Neural progenitor cell (in vitro differentiated cells): ENCODE measurements around the gene ADGRF5. TPM values are rescaled to one million over a fixed set of nuclear protein-coding genes. Genes with fewer than 3 reads are reported as not detected.

Source experiments
- DNase-seq: peaks from one replicate; pipeline ENCODE4 v3.0.0-alpha.2; 2016; ENCODE audit warnings: low spot score
- H2AFZ ChIP-seq: fragments of 200-600 bp; sonication (generic); replicated peaks from 2 replicates; pipeline ENCODE4 v1.6.1; 2016; ENCODE audit warnings: antibody characterized with exemption
- H3F3A ChIP-seq: fragments of 200-600 bp; sonication (generic); 2 replicates; pipeline ENCODE4 v1.6.1; 2016; ENCODE audit warnings: antibody characterized with exemption, low read depth
- H3K27ac ChIP-seq: fragments of 200-600 bp; sonication (generic); 2 replicates; pipeline ENCODE4 v1.5.1; 2016; ENCODE audit warnings: mild to moderate bottlenecking
- H3K27me3 ChIP-seq: fragments of 200-600 bp; sonication (generic); 2 replicates; pipeline ENCODE4 v1.6.1; 2016; ENCODE audit warnings: mild to moderate bottlenecking, moderate library complexity
- H3K36me3 ChIP-seq: fragments of 200-600 bp; sonication (generic); 2 replicates; pipeline ENCODE4 v1.5.1; 2016
- H3K4me1 ChIP-seq: fragments of 200-600 bp; sonication (generic); 2 replicates; pipeline ENCODE4 v1.6.1; 2016; ENCODE audit warnings: mixed run types
- H3K4me2 ChIP-seq: fragments of 200-600 bp; sonication (generic); 2 replicates; pipeline ENCODE4 v1.6.1; 2016
- H3K4me3 ChIP-seq: fragments of 200-600 bp; sonication (generic); 2 replicates; pipeline ENCODE4 v1.5.1; 2016
- H3K79me2 ChIP-seq: fragments of 200-600 bp; sonication (generic); 2 replicates; pipeline ENCODE4 v1.6.1; 2016; ENCODE audit warnings: low read depth
- H3K9ac ChIP-seq: fragments of 200-600 bp; sonication (generic); 2 replicates; pipeline ENCODE4 v1.6.1; 2016
- H3K9me3 ChIP-seq: fragments of 200-600 bp; sonication (generic); 2 replicates; pipeline ENCODE4 v1.5.1; 2016; ENCODE audit warnings: low read depth
- H4K20me1 ChIP-seq: fragments of 200-600 bp; sonication (generic); 2 replicates; pipeline ENCODE4 v1.6.1; 2016; ENCODE audit warnings: low read depth
- H3K27ac Mint-ChIP-seq: 3 replicates; pipeline ENCODE4 v1.8.0; 2021; ENCODE audit warnings: mixed read lengths
- H3K27me3 Mint-ChIP-seq: 2 replicates; pipeline ENCODE4 v1.8.0; 2022; ENCODE audit warnings: low read depth, mild to moderate bottlenecking, inconsistent platforms, moderate library complexity, mixed read lengths; ENCODE audit not compliant: insufficient read depth
- H3K36me3 Mint-ChIP-seq: 3 replicates; pipeline ENCODE4 v1.8.0; 2021; ENCODE audit warnings: mixed read lengths
- H3K4me1 Mint-ChIP-seq: 3 replicates; pipeline ENCODE4 v1.8.0; 2021; ENCODE audit warnings: mixed read lengths
- H3K4me3 Mint-ChIP-seq: 3 replicates; pipeline ENCODE4 v1.8.0; 2021; ENCODE audit warnings: mild to moderate bottlenecking, moderate library complexity, mixed read lengths
- H3K9me3 Mint-ChIP-seq: 3 replicates; pipeline ENCODE4 v1.8.0; 2020; ENCODE audit warnings: mixed read lengths
- CTCF ChIP-seq: fragments of 200-600 bp; sonication (generic); IDR thresholded peaks from 2 replicates; pipeline ENCODE4 v1.5.1; 2017; ENCODE audit warnings: antibody characterized with exemption, mild to moderate bottlenecking
- EZH2 ChIP-seq: fragments of 200-600 bp; sonication (generic); IDR thresholded peaks from 2 replicates; pipeline ENCODE4 v1.6.1; 2017; ENCODE audit warnings: antibody characterized with exemption, mild to moderate bottlenecking, moderate library complexity
- EZH2phosphoT487 ChIP-seq: fragments of 200-600 bp; sonication (generic); IDR thresholded peaks from 2 replicates; pipeline ENCODE4 v1.6.1; 2017; ENCODE audit warnings: antibody characterized with exemption
- total RNA-seq: library from RNA; depleted of rRNA; stranded (reverse); fragments of >200 nt; gene quantifications from 2 replicates; pipeline ENCODE4 v1.2.3, GENCODE V29; 2015; ENCODE audit warnings: low replicate concordance

The ADGRF5 gene
- total RNA-seq, 1 donor from 2014 or later = not detected

GRCh38 chr6:46964716-46965519 lies 43.2 kb upstream of the ADGRF5 start:
- Mint-ChIP-seq H3K36me3 (no peaks in the 10 kb centered on the region), H3K27me3 (peaks cover 2% of the 10 kb centered on the region), H3K4me1 (no peaks in the 10 kb centered on the region), H3K27ac (no peak overlapping the region), H3K4me3 (no peak overlapping the region), H3K9me3 (no peaks in the 10 kb centered on the region)
- Histone ChIP-seq H4K20me1 (no peaks in the 10 kb centered on the region), H3K4me2 (no peak overlapping the region), H3K79me2 (no peaks in the 10 kb centered on the region), H3K4me1 (no peaks in the 10 kb centered on the region), H2AFZ (no peak overlapping the region), H3K27ac (no peak overlapping the region), H3F3A (no peaks in the 10 kb centered on the region), H3K9ac (no peak overlapping the region), H3K27me3 (no peaks in the 10 kb centered on the region), H3K9me3 (no peaks in the 10 kb centered on the region), H3K36me3 (no peaks in the 10 kb centered on the region), H3K4me3 (no peak overlapping the region)
- no peak for DNase-seq
- TF ChIP-seq EZH2phosphoT487 (no peak), EZH2 (no peak), CTCF (no peak)

GRCh38 chr6:46963626-46964025 lies 41.9 kb upstream of the ADGRF5 start:
- H3K27ac Mint-ChIP-seq = no peak overlapping the region
- TF ChIP-seq EZH2phosphoT487 (no peak), CTCF (no peak), EZH2 (no peak)
- Histone ChIP-seq H3K4me3 (no peak overlapping the region), H3F3A (no peaks in the 10 kb centered on the region), H3K4me1 (no peaks in the 10 kb centered on the region), H3K36me3 (no peaks in the 10 kb centered on the region), H3K27me3 (no peaks in the 10 kb centered on the region), H3K9me3 (no peaks in the 10 kb centered on the region), H2AFZ (no peak overlapping the region), H3K9ac (no peak overlapping the region), H3K27ac (no peak overlapping the region), H3K79me2 (no peaks in the 10 kb centered on the region), H3K4me2 (no peak overlapping the region), H4K20me1 (no peaks in the 10 kb centered on the region)
- no peaks in the 10 kb centered on the region for H3K9me3 Mint-ChIP-seq
- no peak overlapping the region for H3K4me3 Mint-ChIP-seq
- DNase-seq = no peak
- H3K4me1 Mint-ChIP-seq = no peaks in the 10 kb centered on the region
- H3K36me3 Mint-ChIP-seq = no peaks in the 10 kb centered on the region
- peaks cover 2% of the 10 kb centered on the region for H3K27me3 Mint-ChIP-seq

- Mint-ChIP-seq H3K4me1 (no peaks in the 10 kb centered on the region), H3K36me3 (no peaks in the 10 kb centered on the region), H3K27me3 (peaks cover 2% of the 10 kb centered on the region), H3K4me3 (no peak overlapping the region), H3K9me3 (no peaks in the 10 kb centered on the region), H3K27ac (no peak overlapping the region)
- no peak overlapping the region for H2AFZ ChIP-seq
- H3F3A ChIP-seq = no peaks in the 10 kb centered on the region
- H4K20me1 ChIP-seq = no peaks in the 10 kb centered on the region
- H3K9ac ChIP-seq = no peak overlapping the region
- H3K4me3 ChIP-seq = no peak overlapping the region
- DNase-seq = no peak
- H3K27me3 ChIP-seq = no peaks in the 10 kb centered on the region
- no peaks in the 10 kb centered on the region for H3K36me3 ChIP-seq
- no peak overlapping the region for H3K4me2 ChIP-seq
- TF ChIP-seq EZH2phosphoT487 = no peak
- no peak overlapping the region for H3K27ac ChIP-seq
- H3K4me1 ChIP-seq = no peaks in the 10 kb centered on the region
- no peaks in the 10 kb centered on the region for H3K9me3 ChIP-seq
- no peaks in the 10 kb centered on the region for H3K79me2 ChIP-seq
Observed at GRCh38 chr6:46963039-46963438, 41.3 kb upstream of the ADGRF5 start.

- H3K4me1 Mint-ChIP-seq = peaks cover 4% of the 10 kb centered on the region
- Histone ChIP-seq H4K20me1 (no peaks in the 10 kb centered on the region), H3K4me2 (no peak overlapping the region), H3K27me3 (no peaks in the 10 kb centered on the region), H3K9me3 (no peaks in the 10 kb centered on the region), H3K4me3 (no peak overlapping the region), H3K36me3 (no peaks in the 10 kb centered on the region), H3K9ac (no peak overlapping the region), H3K4me1 (peaks cover 7% of the 10 kb centered on the region), H3F3A (no peaks in the 10 kb centered on the region), H2AFZ (no peak overlapping the region), H3K27ac (no peak overlapping the region), H3K79me2 (no peaks in the 10 kb centered on the region)
- TF ChIP-seq EZH2phosphoT487 (no peak), EZH2 (no peak), CTCF (no peak)
- H3K36me3 Mint-ChIP-seq = no peaks in the 10 kb centered on the region
- H3K4me3 Mint-ChIP-seq = no peak overlapping the region
- DNase-seq = no peak
- no peak overlapping the region for H3K27ac Mint-ChIP-seq
- H3K27me3 Mint-ChIP-seq = peaks cover 2% of the 10 kb centered on the region
- H3K9me3 Mint-ChIP-seq = no peaks in the 10 kb centered on the region
Observed at GRCh38 chr6:46961711-46962110, 40.0 kb upstream of the ADGRF5 start.
